DOHH2 (cell line): ENCODE data around the gene CD27.

Experiments
- H3F3A ChIP-seq: fragments of 200-600 bp; sonication (generic), shearing (Covaris generic); 2 replicates; pipeline ENCODE4 v1.6.0; 2016; ENCODE audit warnings: antibody characterized with exemption, mild to moderate bottlenecking; ENCODE audit not compliant: control insufficient read depth, insufficient read depth
- H3K27ac ChIP-seq: fragments of 200-600 bp; sonication (generic); 2 replicates; pipeline ENCODE4 v1.5.1; 2014; ENCODE audit warnings: low read depth, mild to moderate bottlenecking, low read length, moderate library complexity
- H3K27me3 ChIP-seq: fragments of 200-600 bp; sonication (generic); 2 replicates; pipeline ENCODE4 v1.6.1; 2014; ENCODE audit warnings: mild to moderate bottlenecking, low read length, mixed read lengths; ENCODE audit not compliant: control insufficient read depth
- H3K36me3 ChIP-seq: fragments of 200-600 bp; sonication (generic); 2 replicates; pipeline ENCODE4 v1.6.1; 2014; ENCODE audit warnings: mild to moderate bottlenecking, low read length, moderate library complexity, mixed read lengths; ENCODE audit not compliant: control insufficient read depth
- H3K4me1 ChIP-seq: fragments of 200-600 bp; sonication (generic); 2 replicates; pipeline ENCODE4 v1.6.1; 2014; ENCODE audit warnings: mild to moderate bottlenecking, low read length, mixed read lengths; ENCODE audit not compliant: control insufficient read depth
- H3K4me2 ChIP-seq: fragments of 200-600 bp; sonication (generic); 2 replicates; pipeline ENCODE4 v1.6.0; 2014; ENCODE audit warnings: mild to moderate bottlenecking, low read length, moderate library complexity
- H3K4me3 ChIP-seq: fragments of 200-600 bp; sonication (generic); 2 replicates; pipeline ENCODE4 v1.5.1; 2014; ENCODE audit warnings: mild to moderate bottlenecking, low read length, mixed read lengths
- H3K79me2 ChIP-seq: fragments of 200-600 bp; sonication (generic); 2 replicates; pipeline ENCODE4 v1.6.1; 2014; ENCODE audit warnings: mild to moderate bottlenecking, low read length, mixed read lengths; ENCODE audit not compliant: control insufficient read depth
- H3K9me2 ChIP-seq: fragments of 200-600 bp; sonication (generic); replicated peaks from 2 replicates; pipeline ENCODE4 v1.6.1; 2014; ENCODE audit warnings: mild to moderate bottlenecking, low read length, mixed read lengths; ENCODE audit not compliant: control insufficient read depth
- H3K9me3 ChIP-seq: fragments of 200-600 bp; sonication (generic); 2 replicates; pipeline ENCODE4 v1.6.1; 2014; ENCODE audit warnings: antibody characterized with exemption, low read length, mixed read lengths; ENCODE audit not compliant: control insufficient read depth, insufficient read depth
- H4K20me1 ChIP-seq: fragments of 200-600 bp; sonication (generic); 2 replicates; pipeline ENCODE4 v1.6.0; 2014; ENCODE audit warnings: low read depth, mild to moderate bottlenecking, antibody characterized with exemption, low read length, moderate library complexity; ENCODE audit not compliant: control insufficient read depth, insufficient read depth
- EZH2phosphoT487 ChIP-seq: fragments of 200-600 bp; sonication (generic); IDR thresholded peaks from 2 replicates; pipeline ENCODE4 v1.6.1; 2017; ENCODE audit warnings: borderline replicate concordance, mild to moderate bottlenecking, antibody characterized with exemption, low read length, moderate library complexity, mixed read lengths
- TF ChIP-seq, protein P1 (sequence below): fragments of 200-600 bp; sonication (generic); IDR thresholded peaks from one replicate; pipeline ENCODE4 v1.5.1; 2014; ENCODE audit warnings: antibody characterized with exemption, mild to moderate bottlenecking, low read depth, low read length; ENCODE audit not compliant: poor library complexity, severe bottlenecking

Gene CD27

DNA sequence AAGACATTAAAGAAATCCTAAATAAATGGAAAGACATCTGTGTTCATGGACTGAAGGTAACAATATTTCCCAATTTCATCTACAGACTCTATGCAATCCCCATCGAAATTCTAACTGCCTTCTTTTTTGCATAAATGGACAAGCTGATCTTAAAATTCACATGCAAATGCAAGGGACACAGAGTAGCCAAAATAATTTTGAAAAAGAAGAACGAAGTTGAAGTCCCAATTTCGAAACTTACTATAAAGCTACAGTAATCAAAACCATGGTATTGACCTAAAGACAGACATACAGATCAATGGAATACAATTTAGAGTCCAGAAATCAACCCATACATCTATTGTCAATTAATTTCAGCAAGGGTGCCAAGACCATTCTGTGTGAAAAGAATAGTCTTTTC, 16.4 kb upstream of the CD27 start:
- H4K20me1 ChIP-seq: no peaks in the 10 kb centered on the region
- H3K27ac ChIP-seq: peak overlapping the region; percentile 98
- H3F3A ChIP-seq: peaks cover 78% of the 10 kb centered on the region
- TF ChIP-seq, protein P1, sequence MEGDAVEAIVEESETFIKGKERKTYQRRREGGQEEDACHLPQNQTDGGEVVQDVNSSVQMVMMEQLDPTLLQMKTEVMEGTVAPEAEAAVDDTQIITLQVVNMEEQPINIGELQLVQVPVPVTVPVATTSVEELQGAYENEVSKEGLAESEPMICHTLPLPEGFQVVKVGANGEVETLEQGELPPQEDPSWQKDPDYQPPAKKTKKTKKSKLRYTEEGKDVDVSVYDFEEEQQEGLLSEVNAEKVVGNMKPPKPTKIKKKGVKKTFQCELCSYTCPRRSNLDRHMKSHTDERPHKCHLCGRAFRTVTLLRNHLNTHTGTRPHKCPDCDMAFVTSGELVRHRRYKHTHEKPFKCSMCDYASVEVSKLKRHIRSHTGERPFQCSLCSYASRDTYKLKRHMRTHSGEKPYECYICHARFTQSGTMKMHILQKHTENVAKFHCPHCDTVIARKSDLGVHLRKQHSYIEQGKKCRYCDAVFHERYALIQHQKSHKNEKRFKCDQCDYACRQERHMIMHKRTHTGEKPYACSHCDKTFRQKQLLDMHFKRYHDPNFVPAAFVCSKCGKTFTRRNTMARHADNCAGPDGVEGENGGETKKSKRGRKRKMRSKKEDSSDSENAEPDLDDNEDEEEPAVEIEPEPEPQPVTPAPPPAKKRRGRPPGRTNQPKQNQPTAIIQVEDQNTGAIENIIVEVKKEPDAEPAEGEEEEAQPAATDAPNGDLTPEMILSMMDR: no peak
- TF ChIP-seq EZH2phosphoT487: no peak
- H3K79me2 ChIP-seq: no peaks in the 10 kb centered on the region
- H3K27me3 ChIP-seq: no peaks in the 10 kb centered on the region
- H3K4me3 ChIP-seq: peak overlapping the region; percentile 71
- peak overlapping the region; percentile 90 for H3K4me2 ChIP-seq
- no peaks in the 10 kb centered on the region for H3K9me3 ChIP-seq
- H3K9me2 ChIP-seq: no peaks in the 10 kb centered on the region
- H3K4me1 ChIP-seq: peaks cover 100% of the 10 kb centered on the region
- no peaks in the 10 kb centered on the region for H3K36me3 ChIP-seq

DNA sequence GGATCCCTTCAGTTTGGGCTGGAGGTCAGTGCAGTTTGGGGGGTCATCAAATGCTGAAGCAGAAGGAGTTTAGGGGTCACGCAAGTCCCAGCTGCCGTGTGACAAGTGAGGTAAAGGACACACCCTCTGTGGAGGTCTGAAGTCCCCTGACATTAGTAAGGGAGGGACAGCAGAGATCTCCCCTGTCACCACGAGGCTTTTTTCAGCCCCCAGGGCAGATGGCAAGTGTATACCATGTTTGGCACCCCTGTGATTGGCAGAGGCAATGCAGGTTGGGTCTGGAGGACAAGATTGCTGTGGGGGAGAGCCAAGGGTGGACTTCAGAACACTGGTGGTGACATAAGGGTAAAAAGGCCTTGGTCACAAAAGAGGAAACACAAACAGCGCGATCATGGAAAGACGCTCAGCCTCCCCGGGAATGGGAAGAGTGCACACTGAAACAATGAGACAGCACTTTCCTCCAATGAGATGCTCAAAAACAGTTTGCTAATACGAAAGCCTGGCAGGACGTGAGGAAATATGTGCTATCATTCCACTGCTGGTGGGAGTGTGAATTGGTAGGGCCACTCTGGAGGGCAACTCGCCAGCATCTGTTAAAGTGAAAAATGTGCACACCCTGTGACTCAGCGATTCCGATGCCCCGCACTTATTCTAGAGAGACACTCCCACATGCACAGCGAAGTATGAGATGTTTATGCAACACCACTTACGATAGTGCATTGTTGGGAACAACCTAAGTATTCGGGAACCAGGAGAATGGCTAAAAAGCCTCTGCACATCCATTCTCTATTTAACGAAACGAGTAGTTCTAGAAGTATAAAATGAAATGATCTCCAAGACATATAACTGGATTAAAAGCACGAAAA, 14.4 kb upstream of the CD27 start:
- H3K4me2 ChIP-seq: peak overlapping the region; percentile 43
- peaks cover 76% of the 10 kb centered on the region for H3F3A ChIP-seq
- H3K4me3 ChIP-seq: peak overlapping the region; percentile 22
- H4K20me1 ChIP-seq: no peaks in the 10 kb centered on the region
- H3K27me3 ChIP-seq: no peaks in the 10 kb centered on the region
- H3K36me3 ChIP-seq: no peaks in the 10 kb centered on the region
- peaks cover 97% of the 10 kb centered on the region for H3K4me1 ChIP-seq
- H3K27ac ChIP-seq: peak overlapping the region; percentile 98
- H3K79me2 ChIP-seq: no peaks in the 10 kb centered on the region
- H3K9me3 ChIP-seq: no peaks in the 10 kb centered on the region
- no peaks in the 10 kb centered on the region for H3K9me2 ChIP-seq
- no peak for TF ChIP-seq EZH2phosphoT487
- TF ChIP-seq, protein P1: peak; percentile 13

DNA sequence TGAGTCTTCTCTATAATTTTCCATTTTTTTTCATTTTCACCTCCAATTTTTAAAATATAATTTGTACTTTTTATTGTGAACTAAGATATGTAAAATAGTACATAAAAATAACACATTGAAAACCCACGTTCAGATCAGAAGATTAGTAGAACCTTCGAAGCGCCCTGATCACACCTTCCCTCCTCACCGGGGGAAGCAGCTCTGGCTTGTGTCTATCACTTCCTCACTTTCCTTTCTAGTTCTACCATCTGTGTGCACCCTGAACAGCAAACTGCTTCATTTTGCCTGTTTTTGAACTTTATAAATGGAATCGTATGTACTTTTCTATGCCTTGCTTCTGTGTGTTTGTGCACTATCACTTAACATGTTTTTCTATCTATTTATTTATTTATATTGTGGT, 11.8 kb upstream of the CD27 start:
- H3K4me3 ChIP-seq: peak overlapping the region; percentile 69; the same call in 1 of the 2 replicates
- H3K4me2 ChIP-seq: peak overlapping the region; percentile 87
- H3F3A ChIP-seq: peaks cover 50% of the 10 kb centered on the region
- TF ChIP-seq, protein P1: no peak
- TF ChIP-seq EZH2phosphoT487: no peak
- no peaks in the 10 kb centered on the region for H3K9me3 ChIP-seq
- peaks cover 71% of the 10 kb centered on the region for H3K4me1 ChIP-seq
- no peaks in the 10 kb centered on the region for H3K9me2 ChIP-seq
- H3K79me2 ChIP-seq: no peaks in the 10 kb centered on the region
- H4K20me1 ChIP-seq: no peaks in the 10 kb centered on the region
- H3K27ac ChIP-seq: peak overlapping the region; percentile 98
- H3K27me3 ChIP-seq: no peaks in the 10 kb centered on the region
- H3K36me3 ChIP-seq: no peaks in the 10 kb centered on the region
